ENCODE results near the gene DNAJC12.

DNAJC12 gene

GRCh38 chr10:67858971-67859370, 21.0 kb upstream of the DNAJC12 start:
- no peaks in the 10 kb centered on the region for H3F3A ChIP-seq (ENCODE audit: insufficient read depth, low read length)
- H3K4me3 ChIP-seq (ENCODE audit: low read depth, low read length, poor library complexity, severe bottlenecking), result no peak overlapping the region
- no peak overlapping the region for H2AFZ ChIP-seq (ENCODE audit: low read length)
- H3K36me3 ChIP-seq (ENCODE audit: insufficient read depth, low read length), result no peaks in the 10 kb centered on the region
- no peak overlapping the region for H3K27ac ChIP-seq (ENCODE audit: low read depth, low read length, poor library complexity, severe bottlenecking)
- no peaks in the 10 kb centered on the region for H3K27me3 ChIP-seq (ENCODE audit: insufficient read depth, low read length)
- no peaks in the 10 kb centered on the region for H4K20me1 ChIP-seq (ENCODE audit: insufficient read depth, low read length)
- H3K4me2 ChIP-seq (ENCODE audit: low read length), result no peak overlapping the region
- no peaks in the 10 kb centered on the region for H3K9me2 ChIP-seq (ENCODE audit: low read depth, low read length)
- no peak for TF ChIP-seq EZH2 (IDR thresholded peaks at IDR 0.05; ENCODE audit: borderline replicate concordance, low read length)
- TF ChIP-seq CTCF (IDR thresholded peaks at IDR 0.05; ENCODE audit: low read length), result no peak
- no peaks in the 10 kb centered on the region for H3K9me3 ChIP-seq (ENCODE audit: low read length)
- no peak overlapping the region for H3K9ac ChIP-seq (ENCODE audit: low read length)
- no peaks in the 10 kb centered on the region for H3K79me2 ChIP-seq (ENCODE audit: insufficient read depth, low read length)
- peaks cover 20% of the 10 kb centered on the region for H3K4me1 ChIP-seq (ENCODE audit: insufficient read depth, low read length, severe bottlenecking)

DNA sequence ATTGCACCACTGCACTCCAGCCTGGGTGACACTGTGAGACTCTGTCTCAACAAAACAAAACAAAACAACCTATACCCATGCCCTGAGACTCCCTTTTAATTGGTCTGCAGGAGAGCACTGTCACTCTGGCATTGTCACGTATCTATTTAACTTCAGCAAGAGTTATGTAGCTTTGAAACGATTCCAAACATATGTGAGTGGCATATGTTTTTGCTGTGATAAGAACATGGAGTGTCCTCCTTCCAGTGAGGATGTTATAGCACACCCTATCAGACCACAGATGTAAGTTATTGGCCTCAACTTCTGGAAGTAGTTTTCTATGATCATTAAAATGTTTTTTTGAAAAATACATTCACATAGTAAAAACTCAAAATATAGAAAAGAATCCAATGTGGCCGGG, 15.5 kb upstream of the DNAJC12 start:
- no peaks in the 10 kb centered on the region for H3K27me3 ChIP-seq (ENCODE audit: insufficient read depth, low read length)
- no peak overlapping the region for H3K9ac ChIP-seq (ENCODE audit: low read length)
- H3K9me2 ChIP-seq (ENCODE audit: low read depth, low read length), result no peaks in the 10 kb centered on the region
- peaks cover 9% of the 10 kb centered on the region for H3K4me1 ChIP-seq (ENCODE audit: insufficient read depth, low read length, severe bottlenecking)
- H3K9me3 ChIP-seq (ENCODE audit: low read length), result no peaks in the 10 kb centered on the region
- no peak overlapping the region for H3K4me3 ChIP-seq (ENCODE audit: low read depth, low read length, poor library complexity, severe bottlenecking)
- no peaks in the 10 kb centered on the region for H4K20me1 ChIP-seq (ENCODE audit: insufficient read depth, low read length)
- H3F3A ChIP-seq (ENCODE audit: insufficient read depth, low read length), result no peaks in the 10 kb centered on the region
- H3K36me3 ChIP-seq (ENCODE audit: insufficient read depth, low read length), result no peaks in the 10 kb centered on the region
- H2AFZ ChIP-seq (ENCODE audit: low read length), result no peak overlapping the region
- H3K27ac ChIP-seq (ENCODE audit: low read depth, low read length, poor library complexity, severe bottlenecking), result no peak overlapping the region
- no peak overlapping the region for H3K4me2 ChIP-seq (ENCODE audit: low read length)
- TF ChIP-seq CTCF (IDR thresholded peaks at IDR 0.05; ENCODE audit: low read length) (no peak), EZH2 (IDR thresholded peaks at IDR 0.05; ENCODE audit: borderline replicate concordance, low read length) (no peak)
- no peaks in the 10 kb centered on the region for H3K79me2 ChIP-seq (ENCODE audit: insufficient read depth, low read length)

- no peak overlapping the region for H3K4me3 ChIP-seq (ENCODE audit: low read depth, low read length, poor library complexity, severe bottlenecking)
- H3K36me3 ChIP-seq (ENCODE audit: insufficient read depth, low read length), result no peaks in the 10 kb centered on the region
- no peaks in the 10 kb centered on the region for H4K20me1 ChIP-seq (ENCODE audit: insufficient read depth, low read length)
- H3K27ac ChIP-seq (ENCODE audit: low read depth, low read length, poor library complexity, severe bottlenecking), result no peak overlapping the region
- no peak overlapping the region for H3K9ac ChIP-seq (ENCODE audit: low read length)
- no peak overlapping the region for H2AFZ ChIP-seq (ENCODE audit: low read length)
- no peak overlapping the region for H3K4me2 ChIP-seq (ENCODE audit: low read length)
- peaks cover 9% of the 10 kb centered on the region for H3K4me1 ChIP-seq (ENCODE audit: insufficient read depth, low read length, severe bottlenecking)
- no peaks in the 10 kb centered on the region for H3K27me3 ChIP-seq (ENCODE audit: insufficient read depth, low read length)
- TF ChIP-seq EZH2 (IDR thresholded peaks at IDR 0.05; ENCODE audit: borderline replicate concordance, low read length), result no peak
- no peak for TF ChIP-seq CTCF (IDR thresholded peaks at IDR 0.05; ENCODE audit: low read length)
- H3K9me3 ChIP-seq (ENCODE audit: low read length), result no peaks in the 10 kb centered on the region
- no peaks in the 10 kb centered on the region for H3K79me2 ChIP-seq (ENCODE audit: insufficient read depth, low read length)
- H3F3A ChIP-seq (ENCODE audit: insufficient read depth, low read length), result no peaks in the 10 kb centered on the region
- H3K9me2 ChIP-seq (ENCODE audit: low read depth, low read length), result no peaks in the 10 kb centered on the region
Measured at GRCh38 chr10:67852761-67853160, 14.8 kb upstream of the DNAJC12 start.

Measured in OCI-LY1 (cell line).